HG03432 (cell line): ENCODE results near the gene CACNB1.
"Not testable (repeated sequence)": the region's sequence is repeated elsewhere in the genome, so short reads cannot be mapped to it uniquely, and the experiment has no call there.

Experiments used
- ATAC-seq: cut with Tn5 transposase; IDR thresholded peaks from one replicate; pipeline ENCODE4 v1.9.1; 2021; ENCODE audit warnings: mild to moderate bottlenecking, moderate library complexity; ENCODE audit not compliant: unreplicated experiment

CACNB1 gene

DNA sequence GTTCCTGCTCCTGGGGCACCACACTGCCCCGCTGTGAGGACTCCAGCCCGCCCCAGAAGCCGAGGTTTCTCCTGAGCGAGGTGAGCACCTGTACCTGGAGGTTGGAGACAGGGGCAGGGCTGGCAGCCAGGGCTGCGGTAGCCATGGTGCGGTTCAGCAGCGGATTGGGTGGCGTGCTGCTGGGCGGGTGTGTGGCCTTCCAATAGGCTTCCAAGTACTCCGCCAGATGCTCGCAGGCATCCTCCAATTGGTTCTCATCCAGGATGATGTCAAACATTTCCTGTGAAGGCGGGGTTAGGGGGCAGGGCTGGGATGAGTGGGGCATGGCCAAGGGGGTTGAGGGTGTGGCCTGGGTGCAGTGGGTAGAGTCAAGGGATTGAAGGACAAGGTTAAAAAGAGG lies 20.2 kb downstream of the CACNB1 start:
- no peak for ATAC-seq

DNA sequence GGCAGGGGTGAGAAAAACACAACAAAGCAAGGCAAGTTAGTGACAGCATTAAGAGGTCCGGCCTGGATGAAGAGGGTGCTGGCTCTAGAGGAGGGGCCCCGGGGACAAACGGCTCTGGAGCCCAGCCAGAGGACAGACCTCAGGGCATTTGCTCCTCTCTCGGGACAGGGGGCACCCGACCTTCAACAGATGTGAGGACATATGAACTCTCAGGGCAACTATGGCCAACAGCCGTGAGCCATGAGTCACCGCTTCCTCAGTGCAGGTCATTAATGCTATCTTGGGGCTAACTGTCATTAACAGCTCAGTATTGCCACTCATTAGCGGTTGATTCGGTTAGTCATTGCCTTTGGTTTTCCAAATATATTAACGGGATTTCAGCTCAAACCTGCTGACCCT lies 21.8 kb downstream of the CACNB1 start:
- no peak for ATAC-seq

- no peak for ATAC-seq
These were observed 22.4 kb downstream of the CACNB1 start for GRCh38 chr17:39174920-39175694.

DNA sequence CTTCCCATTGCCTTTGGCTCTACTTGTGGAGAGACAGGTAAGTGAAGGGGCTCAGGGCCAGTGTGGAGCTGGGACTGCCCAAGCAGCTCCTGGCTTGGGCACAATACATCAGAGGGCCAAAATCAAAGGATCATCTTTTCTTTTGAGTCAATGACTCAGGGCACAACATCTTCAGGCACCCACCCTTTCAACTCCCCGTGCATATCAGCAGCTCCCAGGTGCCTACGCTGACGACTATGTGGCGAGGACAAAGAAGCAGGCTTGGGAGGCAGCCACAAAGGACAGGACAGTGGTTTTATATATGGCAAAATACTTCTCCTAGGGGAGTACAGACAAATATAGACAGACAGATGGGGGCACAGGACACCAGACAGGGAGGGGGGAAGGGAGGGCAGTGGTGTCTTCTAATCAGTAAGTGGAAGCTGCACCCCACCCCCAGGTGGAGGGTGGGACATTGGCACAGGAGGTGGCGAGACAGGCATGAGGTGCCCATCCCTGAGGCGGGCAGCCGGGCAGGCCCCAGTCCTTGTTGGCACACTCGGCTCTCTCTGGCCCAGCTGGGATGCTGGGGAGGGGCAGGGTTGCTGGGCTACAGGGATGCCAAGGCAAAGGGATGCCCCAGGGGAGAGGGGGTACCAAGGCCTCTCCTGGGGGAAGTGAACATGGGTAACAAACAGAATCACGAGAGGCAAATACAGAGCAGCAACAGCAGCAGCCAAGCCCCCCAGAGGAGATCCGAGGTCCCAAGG lies 23.8 kb downstream of the CACNB1 start:
- ATAC-seq = no peak

GRCh38 chr17:39173080-39173479 lies 24.4 kb downstream of the CACNB1 start:
- no peak for ATAC-seq

GRCh38 chr17:39171933-39172332 lies 25.5 kb downstream of the CACNB1 start:
- no peak for ATAC-seq

- no peak for ATAC-seq
These were observed 26.9 kb downstream of the CACNB1 start for GRCh38 chr17:39170558-39170957.

DNA sequence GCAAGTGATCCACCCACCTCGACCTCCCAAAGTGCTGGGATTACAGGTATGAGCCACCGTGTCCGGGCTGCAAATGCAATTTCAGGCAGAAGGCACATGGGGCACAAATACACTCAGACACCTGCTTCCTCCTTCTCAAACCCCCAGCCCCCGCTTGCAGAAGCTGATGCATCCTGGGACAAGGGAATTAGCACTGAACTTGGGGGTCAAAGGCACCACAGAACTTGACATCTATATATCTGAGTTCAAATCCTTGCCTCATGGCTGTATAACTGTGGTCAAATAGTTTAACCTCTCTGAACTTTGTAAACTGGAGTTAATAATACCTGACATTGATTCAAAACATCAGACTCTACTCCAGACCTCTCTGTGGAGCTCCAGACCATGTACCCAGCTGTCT lies 27.4 kb downstream of the CACNB1 start:
- ATAC-seq = no peak

GRCh38 chr17:39169518-39169917 lies 28.0 kb downstream of the CACNB1 start:
- no peak for ATAC-seq

- ATAC-seq = no peak
These were observed 28.4 kb downstream of the CACNB1 start for GRCh38 chr17:39169101-39169500.

DNA sequence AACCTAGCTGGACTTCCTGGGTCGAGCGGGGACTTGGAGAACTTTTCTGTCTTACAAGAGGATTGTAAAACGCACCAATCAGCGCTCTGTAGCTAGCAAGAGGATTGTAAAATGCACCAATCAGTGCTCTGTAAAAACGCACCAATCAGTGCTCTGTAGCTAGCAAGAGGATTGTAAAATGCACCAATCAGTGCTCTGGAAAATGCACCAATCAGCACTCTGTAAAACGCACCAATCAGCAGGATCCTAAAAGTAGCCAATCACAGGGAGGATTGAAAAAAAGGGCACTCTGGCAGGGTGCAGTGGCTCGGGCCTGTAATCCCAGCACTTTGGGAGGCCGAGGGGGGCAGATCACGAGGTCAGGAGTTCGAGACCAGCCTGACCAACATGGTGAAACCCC lies 29.0 kb downstream of the CACNB1 start:
- not testable (repeated sequence) for ATAC-seq

- no peak for ATAC-seq
These were observed 30.0 kb downstream of the CACNB1 start for GRCh38 chr17:39167476-39167875.

GRCh38 chr17:39166437-39167335 lies 30.8 kb downstream of the CACNB1 start:
- no peak for ATAC-seq

- no peak for ATAC-seq
These were observed 31.6 kb downstream of the CACNB1 start, which contains the start of gene ARL5C for GRCh38 chr17:39165841-39166349. Gene ARL5C, minus strand, starts transcription at chr17:39166161. Its CDS starts 401 bp downstream, at chr17:39165760.

GRCh38 chr17:39165178-39165840 lies 32.2 kb downstream of the CACNB1 start:
- ATAC-seq = no peak

GRCh38 chr17:39164675-39165143 lies 32.8 kb downstream of the CACNB1 start:
- peak; percentile 82 for ATAC-seq

DNA sequence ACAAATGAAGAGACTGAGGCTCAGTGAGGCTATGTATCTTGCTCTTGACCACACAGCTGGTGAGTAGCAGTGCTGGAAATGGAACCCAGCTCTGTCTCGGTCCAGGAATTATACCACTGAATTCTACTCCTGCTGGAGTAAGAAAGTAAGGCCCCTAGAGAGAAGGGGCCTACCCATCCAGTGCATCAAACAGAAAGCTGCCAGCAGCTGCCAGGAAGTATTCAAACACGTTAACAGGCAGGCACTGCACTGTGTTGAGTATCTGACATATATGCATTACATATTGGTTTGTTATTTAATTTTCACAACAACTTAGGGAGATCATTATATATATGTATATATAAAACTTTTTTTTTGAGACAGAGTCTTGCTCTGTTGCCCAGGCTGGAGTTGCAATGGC lies 35.5 kb downstream of the CACNB1 start:
- ATAC-seq = no peak

DNA sequence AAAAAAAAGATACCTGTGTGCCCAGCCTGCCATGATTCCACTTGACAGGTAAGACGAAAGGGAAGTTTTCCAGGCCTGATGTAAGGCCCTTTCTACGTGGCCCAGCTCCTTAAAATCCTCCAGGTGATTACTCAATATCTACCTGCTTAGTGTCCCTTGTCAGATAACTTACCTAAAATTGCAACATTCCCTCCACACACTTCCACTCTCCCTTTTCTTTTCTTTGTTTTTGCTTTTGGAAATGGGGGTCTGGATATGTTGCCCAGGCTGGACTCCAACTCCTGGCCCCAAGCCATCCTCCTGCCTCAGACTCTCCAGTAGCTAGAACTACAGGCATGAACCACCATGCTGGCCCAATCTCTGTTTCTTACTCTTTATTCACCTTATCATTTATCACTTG lies 38.8 kb downstream of the CACNB1 start:
- no peak for ATAC-seq

DNA sequence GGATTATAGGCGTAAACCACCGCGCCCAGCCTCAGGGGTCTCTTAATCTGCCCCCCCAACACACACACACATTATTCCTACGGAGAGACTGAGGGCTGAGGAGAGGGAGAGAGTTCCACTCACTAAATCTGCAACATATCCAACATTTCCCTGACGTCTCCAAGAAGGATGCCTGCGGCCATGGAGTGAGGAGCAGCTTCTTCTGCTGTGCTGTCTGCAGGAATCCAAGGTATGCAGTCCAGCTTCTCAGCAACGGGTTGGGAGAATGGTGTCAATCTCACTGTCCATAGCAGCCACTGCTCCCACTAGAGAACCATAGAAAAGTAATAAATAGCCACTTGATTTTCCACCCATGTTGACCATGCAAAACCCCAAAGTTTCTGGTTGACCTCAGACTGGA lies 41.0 kb downstream of the CACNB1 start:
- no peak for ATAC-seq

- no peak for ATAC-seq
These were observed 41.8 kb downstream of the CACNB1 start for GRCh38 chr17:39155654-39156053.
